GM10266 (cell line): ENCODE measurements around the gene HERC6.

ENCODE experiments used
- DNase-seq: peaks from one replicate; pipeline ENCODE4 v3.0.0; 2012; ENCODE audit errors: extremely low spot score
- CTCF ChIP-seq: IDR thresholded peaks from 2 replicates; pipeline ENCODE4 v1.5.1; 2012; ENCODE audit warnings: mild to moderate bottlenecking, low read depth; ENCODE audit not compliant: control insufficient read depth, insufficient read depth; ENCODE audit errors: missing control alignments

The HERC6 gene

GRCh38 chr4:88396681-88397080 lies 18.0 kb downstream of the HERC6 start:
- no peak for TF ChIP-seq CTCF
- DNase-seq = no peak

GRCh38 chr4:88398381-88398780 lies 19.7 kb downstream of the HERC6 start:
- no peak for TF ChIP-seq CTCF
- DNase-seq = no peak

GRCh38 chr4:88409206-88409605 lies 30.6 kb downstream of the HERC6 start:
- no peak for TF ChIP-seq CTCF
- DNase-seq = no peak

- TF ChIP-seq CTCF = no peak
- no peak for DNase-seq
These were observed 31.1 kb downstream of the HERC6 start for GRCh38 chr4:88409789-88410188.

- DNase-seq = no peak
- no peak for TF ChIP-seq CTCF
These were observed 32.9 kb downstream of the HERC6 start for GRCh38 chr4:88411491-88412096.

GRCh38 chr4:88413801-88414200 lies 35.1 kb downstream of the HERC6 start:
- DNase-seq = no peak
- no peak for TF ChIP-seq CTCF

- TF ChIP-seq CTCF = no peak
- no peak for DNase-seq
These were observed 36.1 kb downstream of the HERC6 start for GRCh38 chr4:88414755-88415154.
